Thymus (tissue), 11 donors: Measurements from ENCODE around the gene SLC39A7. TPM values are rescaled to one million over a fixed set of nuclear protein-coding genes. Genes with fewer than 3 reads are reported as not detected.
"Not testable (repeated sequence)": the region's sequence is repeated elsewhere in the genome, so short reads cannot be mapped to it uniquely, and the experiment has no call there.

ENCODE experiments used
- DNase-seq, 9 donors: peaks; one replicate each; pipeline ENCODE4 v3.0.0-alpha.2; 2013; ENCODE audit warnings: low spot score in 9 of 9, low read depth in 6 of 9, missing footprints in 1 of 9
- H3K27ac ChIP-seq, 2 donors: one replicate each; pipeline ENCODE4 v1.5.1; 2013; ENCODE audit warnings: control low read depth in 1 of 2, low read depth in 1 of 2, low read length in 1 of 2, mild to moderate bottlenecking in 1 of 2, moderate library complexity in 1 of 2
- H3K27me3 ChIP-seq, 2 donors: one replicate each; pipeline ENCODE4 v1.5.1; 2013; ENCODE audit warnings: low read length in 1 of 2; ENCODE audit not compliant: control insufficient read depth in 2 of 2, insufficient read depth in 1 of 2
- H3K36me3 ChIP-seq, 2 donors: one replicate each; pipeline ENCODE4 v1.5.1; 2013; ENCODE audit warnings: low read length in 1 of 2, mild to moderate bottlenecking in 1 of 2, moderate library complexity in 1 of 2; ENCODE audit not compliant: control insufficient read depth in 2 of 2, insufficient read depth in 2 of 2
- H3K4me1 ChIP-seq, 2 donors: one replicate each; pipeline ENCODE4 v1.5.1; 2013; ENCODE audit warnings: low read length in 2 of 2; ENCODE audit not compliant: control insufficient read depth in 2 of 2, insufficient read depth in 2 of 2
- H3K4me3 ChIP-seq, 2 donors: one replicate each; pipeline ENCODE4 v1.5.1; 2013; ENCODE audit warnings: low read length in 2 of 2, control low read depth in 1 of 2, mild to moderate bottlenecking in 1 of 2
- H3K9me3 ChIP-seq, 2 donors: one replicate each; pipeline ENCODE4 v1.5.1; 2013; ENCODE audit warnings: low read length in 1 of 2, mild to moderate bottlenecking in 1 of 2; ENCODE audit not compliant: control insufficient read depth in 2 of 2, insufficient read depth in 1 of 2
- WGBS: extraction: QIAGEN DNeasy Blood & Tissue Kit; methylation state at CpG from one replicate; pipeline ENCODE4 v1.1.7; 2013; 5-methylcytosine and 5-hydroxymethylcytosine counted together
- polyA plus RNA-seq: library from polyadenylated mRNA; stranded (reverse); fragments of 200-250 nt; gene quantifications from one replicate; pipeline ENCODE4 v1.2.3, GENCODE V29; 2013
- total RNA-seq: library from RNA; stranded (reverse); fragments of 120-200 nt; gene quantifications from one replicate; pipeline ENCODE4 v1.2.4, GENCODE V29; 2013
- donor health status: healthy.

Gene SLC39A7
- total and polyA plus RNA-seq, 2 donors = 32.1 to 43.0 TPM

- H3K27me3 ChIP-seq = peaks cover 8 to 48% of the 10 kb centered on the region in 2 donors
- peak in 2 of 9 donors; percentile 27 to 52 for DNase-seq
- H3K27ac ChIP-seq = peak overlapping the region in 1 of 2 donors; percentile 47
- no peaks in the 10 kb centered on the region for H3K9me3 ChIP-seq
- peak overlapping the region; percentile 47 to 53 for H3K4me3 ChIP-seq
- 1% methylated on average over 43 of the region's 43 CpGs for WGBS
- H3K4me1 ChIP-seq = peaks cover 11 to 37% of the 10 kb centered on the region in 2 donors
- peaks cover 16 to 30% of the 10 kb centered on the region in 2 donors for H3K36me3 ChIP-seq
These were observed 12.7 kb downstream of the SLC39A7 start for GRCh38 chr6:33213166-33213988.

GRCh38 chr6:33213989-33214335, 13.3 kb downstream of the SLC39A7 start:
- Histone ChIP-seq H3K36me3 (peaks cover 16 to 30% of the 10 kb centered on the region in 2 donors), H3K9me3 (no peaks in the 10 kb centered on the region), H3K4me1 (peaks cover 11 to 34% of the 10 kb centered on the region in 2 donors), H3K4me3 (peak overlapping the region; percentile 47 to 53), H3K27ac (no peak overlapping the region), H3K27me3 (peaks cover 8 to 48% of the 10 kb centered on the region in 2 donors)
- no peak for DNase-seq
- 20% methylated on average over 9 of the region's 9 CpGs for WGBS

GRCh38 chr6:33215271-33216116, 14.8 kb downstream of the SLC39A7 start:
- WGBS = 91% methylated on average over 9 of the region's 9 CpGs
- DNase-seq = no peak
- H3K27ac ChIP-seq = peak overlapping the region in 1 of 2 donors; percentile 11
- H3K4me3 ChIP-seq = no peak overlapping the region
- H3K9me3 ChIP-seq = no peaks in the 10 kb centered on the region
- peaks cover 11 to 31% of the 10 kb centered on the region in 2 donors for H3K4me1 ChIP-seq
- H3K36me3 ChIP-seq = peaks cover 5 to 20% of the 10 kb centered on the region in 2 donors
- peaks cover 8 to 48% of the 10 kb centered on the region in 2 donors for H3K27me3 ChIP-seq

GRCh38 chr6:33216117-33216649, 15.5 kb downstream of the SLC39A7 start:
- Histone ChIP-seq H3K36me3 (peaks cover 4 to 13% of the 10 kb centered on the region in 2 donors), H3K4me1 (peaks cover 11 to 31% of the 10 kb centered on the region in 2 donors), H3K27me3 (peaks cover 8 to 48% of the 10 kb centered on the region in 2 donors), H3K27ac (no peak overlapping the region), H3K9me3 (no peaks in the 10 kb centered on the region), H3K4me3 (no peak overlapping the region)
- WGBS = 89% methylated on average over 4 of the region's 4 CpGs
- DNase-seq = no peak

GRCh38 chr6:33217246-33217645, 16.6 kb downstream of the SLC39A7 start:
- Histone ChIP-seq H3K9me3 (no peaks in the 10 kb centered on the region), H3K27me3 (peaks cover 6 to 43% of the 10 kb centered on the region in 2 donors)
- 96% methylated on average over 6 of the region's 6 CpGs for WGBS

GRCh38 chr6:33217681-33218080, 17.0 kb downstream of the SLC39A7 start:
- 87% methylated on average over 3 of the region's 3 CpGs for WGBS
- DNase-seq = no peak
- H3K36me3 ChIP-seq = no peaks in the 10 kb centered on the region

More at GRCh38 chr6:33217246-33217645, 16.6 kb downstream of the SLC39A7 start:
- DNase-seq = no peak
- Histone ChIP-seq H3K4me3 (no peak overlapping the region), H3K27ac (no peak overlapping the region), H3K36me3 (peaks cover 0 to 2% of the 10 kb centered on the region in 2 donors), H3K4me1 (peaks cover 11 to 29% of the 10 kb centered on the region in 2 donors)

GRCh38 chr6:33226503-33227120, 25.9 kb downstream of the SLC39A7 start:
- H3K36me3 ChIP-seq, H3K4me3 ChIP-seq, H3K27ac ChIP-seq, H3K4me1 ChIP-seq, DNase-seq, H3K9me3 ChIP-seq: not testable (repeated sequence)
- H3K27me3 ChIP-seq = peaks cover 0 to 26% of the 10 kb centered on the region in 2 donors
- 59% methylated on average over 14 of the region's 14 CpGs for WGBS

More at GRCh38 chr6:33217681-33218080, 17.0 kb downstream of the SLC39A7 start:
- H3K4me1 ChIP-seq = peaks cover 11 to 25% of the 10 kb centered on the region in 2 donors
- no peaks in the 10 kb centered on the region for H3K9me3 ChIP-seq
- H3K27me3 ChIP-seq = peaks cover 4 to 41% of the 10 kb centered on the region in 2 donors
- H3K27ac ChIP-seq = no peak overlapping the region
- H3K4me3 ChIP-seq = no peak overlapping the region

- Histone ChIP-seq H3K4me3 (no peak overlapping the region), H3K9me3 (no peaks in the 10 kb centered on the region), H3K4me1 (no peaks in the 10 kb centered on the region), H3K36me3 (no peaks in the 10 kb centered on the region), H3K27me3 (peaks cover 0 to 27% of the 10 kb centered on the region in 2 donors), H3K27ac (no peak overlapping the region)
- DNase-seq = no peak
- 65% methylated on average over 6 of the region's 6 CpGs for WGBS
These were observed 34.6 kb downstream of the SLC39A7 start for GRCh38 chr6:33235221-33235634.
